ENCODE data around the gene EGFR.

EGFR gene

DNA sequence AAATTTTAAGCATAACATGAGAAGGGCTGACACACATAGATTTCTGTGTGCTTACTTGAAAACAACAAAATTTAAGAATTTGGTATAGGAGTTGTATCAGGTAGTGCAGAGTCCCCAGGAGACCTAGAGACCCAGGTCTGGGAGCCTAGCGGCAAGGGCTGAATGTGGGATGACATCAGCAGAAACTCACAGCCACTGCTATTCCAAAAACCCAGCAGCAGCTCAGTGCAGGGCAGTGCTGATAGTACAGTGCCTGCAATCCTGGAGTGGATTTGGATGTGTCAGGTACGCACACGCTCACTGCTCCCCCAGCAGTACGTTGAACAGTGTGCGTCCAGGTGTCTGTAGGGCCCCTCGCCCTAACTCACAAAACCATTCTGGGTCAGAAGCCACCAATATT lies 87.1 kb downstream of the EGFR start:
- no peak for FAIRE-seq

DNA sequence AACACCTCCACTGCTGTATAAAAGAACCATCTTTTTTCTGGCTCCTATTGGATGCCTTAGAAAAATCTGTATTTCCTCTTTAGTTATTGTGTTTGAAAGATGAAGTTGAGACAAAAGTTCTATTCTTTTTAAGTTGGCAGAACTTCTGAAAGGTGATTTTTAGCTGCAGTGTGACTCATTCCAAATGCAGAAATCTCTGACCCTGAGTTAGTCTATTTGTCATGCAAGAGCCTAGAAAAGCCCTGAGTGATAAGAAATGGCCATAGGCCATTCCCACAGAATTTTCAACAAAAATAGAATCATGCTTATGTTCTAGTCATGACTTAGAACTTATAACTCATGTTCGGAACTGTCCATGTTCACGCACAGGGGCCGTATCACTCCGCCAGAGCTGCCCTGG lies 89.1 kb downstream of the EGFR start:
- no peak for FAIRE-seq

DNA sequence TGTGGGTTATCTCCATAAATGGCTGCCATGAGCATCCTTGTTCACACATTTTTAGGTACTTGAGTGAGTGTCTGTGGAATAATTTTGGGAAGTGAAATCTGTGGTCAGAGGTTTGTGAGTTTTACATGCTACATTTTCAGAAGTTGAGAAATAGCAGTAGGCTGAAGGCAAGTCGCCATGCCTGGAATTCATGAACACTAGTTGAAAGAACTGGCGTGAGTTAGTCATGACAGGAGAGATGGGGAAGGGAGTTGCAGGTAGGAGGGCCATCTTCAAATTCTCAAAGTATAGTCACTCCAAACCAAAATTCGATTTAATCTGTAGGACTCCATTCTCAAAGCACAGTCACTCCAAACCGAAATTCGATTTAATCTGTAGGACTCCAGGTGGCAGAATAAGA lies 89.6 kb downstream of the EGFR start:
- FAIRE-seq: no peak

DNA sequence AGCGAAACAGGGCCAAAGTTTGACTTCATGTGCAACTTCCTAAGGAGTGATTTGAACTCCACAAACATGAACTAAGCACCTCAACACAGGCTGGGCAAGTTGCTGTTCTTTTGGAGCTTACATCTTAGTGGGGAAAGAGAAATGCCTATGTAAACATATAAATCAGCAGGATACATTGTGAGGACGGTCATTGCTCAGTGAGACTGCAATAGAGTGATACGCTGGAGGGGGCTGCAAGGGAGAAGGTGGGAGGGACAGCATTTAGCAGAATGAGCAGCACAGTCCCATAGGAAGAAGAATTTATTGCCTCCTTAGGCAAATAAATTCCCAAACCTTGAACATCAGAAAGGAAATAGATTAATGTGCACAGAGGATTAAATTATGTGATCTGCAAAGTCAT lies 90.0 kb downstream of the EGFR start:
- no peak for FAIRE-seq

DNA sequence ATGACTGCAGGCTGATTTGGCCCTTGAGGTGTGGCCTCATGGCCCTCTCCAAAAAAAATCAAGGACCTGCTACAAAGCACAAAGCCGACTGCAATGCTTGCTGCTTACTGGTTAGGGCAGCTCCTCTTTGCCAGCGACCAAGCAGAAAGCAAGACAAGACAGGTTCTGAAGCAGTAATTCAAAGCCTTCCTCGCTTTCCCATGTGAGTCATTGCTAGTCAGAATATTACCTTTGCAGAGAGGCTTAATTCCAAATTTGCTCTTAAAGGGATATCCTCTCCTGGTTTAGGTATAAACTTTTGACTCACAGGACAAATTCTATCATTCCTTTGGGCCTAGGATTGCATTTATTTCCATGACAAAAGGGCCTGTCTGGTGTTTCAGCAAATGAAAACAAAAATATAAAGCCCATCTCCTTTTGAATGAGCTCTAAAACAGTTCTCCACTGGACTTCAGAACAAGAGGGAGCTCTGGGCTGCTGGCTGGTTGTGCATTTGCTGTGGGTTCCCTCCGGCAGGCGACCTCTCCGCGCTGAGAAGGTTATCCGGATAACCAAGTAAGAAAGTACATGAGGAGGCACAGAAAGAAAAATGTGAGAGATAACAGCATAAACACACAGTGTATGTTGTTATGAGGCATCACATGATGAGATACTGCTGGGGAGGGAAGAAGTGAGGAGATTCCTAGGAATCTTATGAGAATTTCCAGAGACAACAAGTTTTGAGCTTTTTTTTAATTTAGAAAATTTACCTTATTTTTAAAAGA lies 90.8 kb downstream of the EGFR start:
- no peak for FAIRE-seq

DNA sequence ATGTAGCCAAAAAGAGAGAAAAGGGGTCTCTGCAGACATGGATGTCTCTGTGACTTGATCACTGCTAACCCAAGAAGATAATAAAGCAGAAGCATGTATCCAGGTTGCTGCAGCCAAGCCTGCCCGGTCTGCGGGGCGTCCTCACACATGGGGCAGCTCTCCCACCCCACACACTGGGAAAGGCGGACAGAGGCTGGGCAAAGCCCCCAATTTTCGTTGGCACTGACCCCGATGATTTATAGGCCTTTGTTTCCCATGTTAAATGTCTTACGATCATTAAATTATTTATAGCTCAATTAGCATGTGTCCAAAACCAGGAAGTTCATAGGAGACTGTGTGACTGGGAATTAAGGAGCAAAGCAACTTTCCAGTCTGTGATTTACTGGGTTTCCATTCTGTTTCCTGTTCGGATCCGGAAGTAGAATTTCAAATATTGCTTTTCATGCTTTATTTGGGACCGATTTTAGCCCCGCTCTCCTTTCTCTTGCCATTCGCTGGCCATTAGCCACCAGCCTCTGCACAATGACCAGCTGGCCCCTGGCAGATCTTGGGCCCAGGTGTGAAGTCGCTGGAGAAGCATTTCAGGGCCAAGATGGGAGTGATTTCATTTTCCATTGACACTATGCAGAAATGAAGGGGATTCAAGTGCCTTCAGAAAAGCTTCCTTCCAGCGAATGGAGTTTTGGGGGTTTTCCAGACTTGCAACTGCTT lies 91.6 kb downstream of the EGFR start:
- no peak for FAIRE-seq

DNA sequence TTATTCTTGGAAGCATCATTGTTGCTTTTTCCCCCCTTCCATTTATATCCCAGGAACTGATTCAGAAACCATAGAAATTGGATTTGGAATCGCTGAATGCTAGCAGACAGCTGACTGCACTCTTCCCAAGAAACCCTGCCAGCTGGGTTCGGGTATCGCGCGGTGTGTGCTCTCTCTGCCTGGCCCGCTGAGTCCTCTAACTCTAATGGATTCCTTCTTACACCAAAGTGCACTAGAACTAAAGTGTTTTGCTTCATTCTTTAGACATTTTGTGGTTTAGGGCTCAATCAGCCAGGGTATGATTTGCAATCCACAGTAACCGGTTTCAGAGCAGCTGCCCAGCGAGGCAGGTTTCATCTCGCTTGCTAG lies 92.2 kb downstream of the EGFR start:
- no peak for FAIRE-seq

DNA sequence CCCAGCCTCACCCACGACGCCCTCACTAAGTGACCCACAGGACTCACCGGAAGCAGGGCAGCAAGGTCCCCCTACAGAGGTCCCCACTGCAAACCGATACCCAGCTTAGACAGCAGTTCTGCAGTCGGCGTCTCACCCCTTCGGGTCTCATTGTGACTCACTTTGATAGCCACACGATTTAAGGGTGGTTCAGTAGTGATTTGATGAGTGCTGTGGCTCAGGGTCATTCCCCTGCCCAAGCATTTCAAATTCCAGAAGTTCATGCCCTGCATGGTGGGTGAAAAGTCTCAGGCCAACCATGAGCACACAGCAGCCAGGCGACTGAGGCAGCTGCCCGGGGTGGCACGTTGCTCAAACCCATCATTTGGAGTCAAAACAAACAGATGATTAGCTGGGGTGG lies 93.2 kb downstream of the EGFR start:
- FAIRE-seq: no peak

DNA sequence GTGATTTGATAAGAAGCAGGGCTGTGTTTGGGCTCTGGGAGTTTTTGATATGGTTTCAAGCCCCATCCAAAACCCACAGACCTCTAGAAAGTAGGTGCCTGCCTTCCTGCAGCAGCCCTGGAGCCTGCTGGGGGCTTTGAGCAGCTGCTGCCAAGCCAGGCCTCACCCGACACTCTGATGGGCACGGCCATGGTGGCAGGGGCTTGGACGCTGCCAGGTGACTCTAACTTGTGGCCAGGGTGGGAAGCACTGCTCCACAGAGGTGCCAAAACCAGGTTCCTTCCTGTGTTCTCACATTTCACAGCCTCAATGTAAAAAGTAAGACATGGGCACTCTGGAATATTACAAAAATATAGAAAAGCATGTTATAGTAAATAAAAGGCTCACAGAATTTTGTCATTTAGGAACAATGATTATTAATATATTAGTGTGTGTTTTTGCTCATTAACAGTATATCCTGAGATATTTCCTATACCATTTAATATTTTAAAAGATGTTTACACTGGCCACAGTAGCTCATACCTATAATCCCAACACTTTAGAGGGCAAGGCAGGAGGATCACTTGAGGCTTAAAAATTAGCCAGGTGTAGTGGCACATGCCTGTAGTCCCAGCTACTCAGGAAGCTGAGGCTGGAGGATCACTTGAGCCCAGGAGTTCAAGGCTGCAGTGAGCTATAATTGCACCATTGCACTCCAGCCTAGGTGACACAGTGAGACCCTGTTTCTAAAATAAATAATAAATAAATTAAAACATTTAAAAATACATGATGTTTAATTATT lies 95.1 kb downstream of the EGFR start:
- FAIRE-seq: no peak

DNA sequence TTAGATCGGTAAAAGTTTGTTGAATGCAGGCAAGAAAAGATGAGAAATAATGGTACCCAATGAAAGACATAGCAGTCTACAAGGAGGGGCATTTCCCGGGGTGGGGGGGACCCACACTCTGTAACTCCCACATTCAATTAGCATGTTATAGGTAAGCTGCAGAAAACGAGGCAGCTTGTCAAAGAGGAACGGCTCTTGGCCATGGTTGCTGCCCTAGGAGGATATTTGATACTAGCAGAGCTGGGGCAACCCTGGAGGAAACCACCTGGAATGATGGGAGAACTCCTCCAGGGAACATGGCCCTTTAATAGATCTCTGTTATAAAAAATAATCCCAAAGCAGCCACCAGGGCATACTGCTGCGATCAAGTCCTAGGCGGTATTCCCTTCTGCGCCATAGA lies 98.5 kb downstream of the EGFR start:
- no peak for FAIRE-seq

DNA sequence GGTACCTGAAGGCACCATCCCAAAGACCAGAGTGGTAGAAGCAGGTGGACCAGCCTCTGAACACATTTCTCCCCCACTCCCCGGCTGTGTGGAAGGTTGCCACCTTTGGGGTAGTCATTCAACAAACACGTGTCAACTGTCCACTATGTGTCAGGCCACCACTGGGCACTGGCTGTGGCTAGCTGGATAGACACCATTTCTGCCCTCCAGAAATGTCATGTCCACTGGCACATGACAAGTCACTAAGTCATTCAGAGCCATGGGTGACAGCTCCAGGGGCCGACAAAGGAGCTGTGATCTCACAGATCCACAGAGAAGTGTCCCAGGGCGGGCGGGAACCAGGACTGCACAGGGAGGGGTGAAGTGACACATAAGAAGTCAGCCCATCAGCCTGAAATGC lies 99.6 kb downstream of the EGFR start:
- FAIRE-seq: no peak

DNA sequence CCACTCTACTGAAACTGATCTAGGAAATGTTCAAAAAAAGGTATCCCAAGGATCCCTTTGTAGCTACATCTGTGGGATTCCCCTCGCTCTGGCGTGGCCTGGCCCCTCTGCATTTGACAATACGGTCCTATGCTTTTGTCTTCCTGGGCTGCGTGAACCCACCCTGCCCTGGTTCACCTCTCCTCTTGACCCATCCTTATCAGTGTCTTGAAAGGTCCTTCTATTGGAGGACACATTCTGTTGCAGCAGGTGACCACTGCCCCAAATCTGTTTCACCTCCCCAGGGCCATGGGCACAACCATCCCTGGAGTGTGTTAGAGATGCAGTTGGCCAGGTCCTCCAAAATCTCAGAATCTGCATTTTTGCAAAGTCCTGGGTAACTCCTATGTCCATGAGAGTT lies 100.8 kb downstream of the EGFR start:
- FAIRE-seq: no peak

DNA sequence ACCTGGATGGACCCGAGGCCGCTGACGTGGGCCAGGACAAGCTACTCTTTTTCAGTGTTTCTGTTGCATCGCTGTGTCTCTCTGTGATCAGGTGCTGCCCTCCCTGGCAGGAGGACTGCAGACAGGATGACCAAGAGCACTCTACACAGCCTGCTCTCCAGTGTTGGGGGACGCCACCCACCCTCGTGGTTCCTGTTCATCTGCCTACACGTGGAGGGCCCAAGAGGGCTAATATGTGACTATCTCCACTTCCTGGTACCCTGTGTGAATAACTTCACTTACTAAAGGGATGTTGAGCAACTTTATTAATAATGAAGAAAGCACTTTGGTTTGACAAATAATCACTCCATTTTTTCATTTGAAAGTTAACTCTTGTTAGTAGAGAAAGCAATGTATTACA lies 101.3 kb downstream of the EGFR start:
- FAIRE-seq: no peak

DNA sequence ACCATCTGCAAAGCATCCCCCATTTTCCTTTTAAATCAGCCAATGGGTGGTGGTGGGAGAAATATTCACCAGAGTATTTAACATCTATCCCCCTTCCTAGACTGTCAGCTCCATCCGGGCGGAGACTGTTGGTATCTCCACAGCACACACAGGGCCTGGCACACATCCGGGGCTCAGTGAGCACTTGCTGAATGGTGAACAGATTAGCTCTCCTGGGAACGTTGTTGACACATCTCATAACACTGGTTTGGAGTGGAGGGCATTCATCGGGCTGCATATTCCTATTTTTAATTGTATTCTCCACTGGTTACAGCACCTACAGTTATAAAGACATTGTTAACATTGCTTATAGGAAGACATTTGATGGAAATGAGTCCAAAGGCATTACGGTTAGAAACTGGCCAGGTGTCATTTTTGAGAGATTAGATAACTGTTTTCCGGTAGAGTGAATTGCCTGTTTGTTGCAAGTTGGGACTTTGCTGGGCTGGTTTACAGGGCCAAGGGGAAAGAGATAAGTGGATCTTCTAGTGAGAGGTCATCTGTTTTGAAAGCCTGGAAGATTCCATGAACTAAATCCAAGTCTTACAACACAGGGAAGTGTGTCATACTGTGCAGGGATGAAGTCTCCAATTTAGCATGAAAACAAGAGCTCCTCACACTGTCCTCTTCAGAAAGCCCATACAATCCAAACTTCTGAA lies 101.8 kb downstream of the EGFR start:
- FAIRE-seq: no peak

DNA sequence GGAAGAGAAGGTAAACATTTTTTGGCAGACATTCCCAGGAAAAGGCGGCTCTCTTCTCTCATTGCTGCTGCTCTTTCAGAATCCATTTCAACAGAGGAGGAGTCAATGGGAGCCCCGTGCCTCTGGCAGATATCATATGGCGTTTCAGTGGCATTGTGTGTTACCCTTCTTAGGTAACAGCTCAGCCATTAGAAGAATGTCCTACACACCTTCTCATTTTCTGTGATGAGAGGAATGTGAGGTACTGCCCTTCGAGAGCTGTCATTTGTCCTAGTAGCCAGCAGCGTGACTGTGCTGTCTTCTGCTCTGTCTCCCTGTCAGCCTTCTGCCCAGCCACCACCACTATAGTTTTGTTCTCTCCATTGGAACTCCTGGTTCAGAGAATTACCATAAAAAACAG lies 102.4 kb downstream of the EGFR start:
- no peak for FAIRE-seq

DNA sequence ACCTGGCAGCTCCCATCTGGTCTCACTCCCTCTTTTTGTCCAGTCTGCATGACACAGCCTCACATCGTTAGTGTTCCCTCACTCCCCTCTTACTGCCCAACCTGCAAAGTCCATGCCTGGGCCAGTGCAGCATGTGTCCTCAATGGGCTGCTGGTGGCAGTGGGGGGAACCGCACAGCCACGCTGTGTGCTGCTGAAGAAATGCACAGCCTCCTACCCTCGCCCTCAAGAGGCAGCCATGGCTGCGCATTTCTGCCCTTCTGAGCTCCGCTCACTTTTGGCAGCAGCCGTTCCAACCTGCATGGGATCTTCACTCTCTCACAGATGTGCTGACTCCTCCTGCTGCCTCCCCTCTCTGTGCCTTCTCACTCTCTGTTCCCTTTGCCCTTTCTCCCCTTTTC lies 103.4 kb downstream of the EGFR start:
- no peak for FAIRE-seq

DNA sequence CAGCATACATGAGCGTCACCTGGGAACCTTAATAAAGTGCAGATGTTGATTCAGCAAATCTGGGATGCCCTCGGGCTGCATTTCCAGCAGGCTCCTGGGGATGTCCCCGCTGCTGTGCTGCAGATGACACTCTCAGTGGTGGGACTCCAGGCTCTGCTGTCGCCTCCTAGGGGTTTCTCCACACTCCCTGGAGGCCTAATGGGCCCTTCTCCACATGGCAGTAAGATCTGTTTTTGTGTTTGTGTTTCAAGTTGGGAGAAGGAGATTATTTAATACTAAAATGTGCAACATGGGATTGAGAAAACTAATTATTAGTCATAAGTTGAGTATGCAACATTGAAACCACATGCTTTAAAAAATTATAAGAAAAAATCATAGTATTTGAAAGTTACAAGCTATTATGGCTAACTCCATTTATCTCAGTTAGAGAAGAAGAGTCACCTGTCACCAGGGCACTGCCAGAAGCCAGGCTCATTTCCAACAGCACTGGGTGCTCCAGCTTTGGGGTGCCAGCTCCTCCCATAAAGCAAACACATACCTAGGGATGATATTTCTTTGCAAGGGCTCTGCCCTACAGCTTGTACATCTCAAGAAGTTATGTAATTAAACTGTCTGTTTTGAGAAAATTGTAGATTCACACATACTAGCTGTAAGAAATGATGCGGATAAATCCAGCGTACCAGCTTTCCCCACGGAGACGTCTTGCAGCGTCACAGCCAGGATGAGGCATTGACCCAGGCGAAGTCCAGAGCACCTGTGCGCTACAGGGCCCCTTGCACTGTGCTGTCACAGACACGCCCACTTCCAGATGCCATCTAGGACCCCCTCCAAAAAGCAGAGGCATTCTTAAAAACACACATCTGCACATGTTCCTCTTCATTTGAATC lies 106.4 kb downstream of the EGFR start:
- FAIRE-seq: no peak

DNA sequence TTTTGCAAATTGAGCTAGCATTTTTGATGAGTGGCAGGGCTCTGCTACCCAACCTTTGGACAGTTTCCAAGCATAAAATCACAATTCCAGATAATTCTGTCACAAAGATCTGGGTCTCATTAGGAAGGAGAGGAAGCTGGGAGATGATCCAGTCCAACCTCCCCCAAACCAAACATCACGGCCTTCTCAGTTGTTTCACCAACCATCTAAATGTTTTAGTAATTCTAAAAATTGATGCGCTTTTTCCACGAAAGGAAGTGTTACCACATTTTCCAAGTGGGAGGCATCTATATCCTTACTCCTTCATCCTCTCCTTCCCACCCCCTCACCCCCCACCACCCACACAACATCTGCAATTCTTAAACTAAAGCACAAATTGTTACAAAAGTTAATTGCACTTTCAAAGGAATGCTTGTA lies 108.3 kb downstream of the EGFR start:
- FAIRE-seq: no peak

DNA sequence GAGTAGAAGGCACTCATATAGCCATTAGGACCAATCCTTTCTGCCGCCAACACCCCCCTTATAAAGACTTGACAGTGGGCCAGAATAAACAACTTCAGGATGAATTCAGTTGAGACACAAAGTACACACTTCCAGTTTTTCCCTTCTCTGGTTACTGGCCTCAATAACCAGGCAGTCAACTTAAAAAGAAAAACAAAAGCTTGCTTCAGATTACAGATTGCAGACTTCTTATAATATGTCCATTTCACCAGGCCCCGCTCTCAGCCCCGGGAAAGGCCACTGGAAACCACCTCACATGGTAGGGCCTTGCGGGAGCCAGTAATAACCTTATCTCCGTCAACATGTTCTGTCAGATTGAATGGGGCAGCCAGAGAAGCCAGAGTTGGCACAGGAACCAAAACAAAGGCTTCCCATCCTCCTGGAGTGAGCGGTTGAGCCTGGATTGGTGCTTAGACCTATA lies 108.8 kb downstream of the EGFR start:
- no peak for FAIRE-seq

DNA sequence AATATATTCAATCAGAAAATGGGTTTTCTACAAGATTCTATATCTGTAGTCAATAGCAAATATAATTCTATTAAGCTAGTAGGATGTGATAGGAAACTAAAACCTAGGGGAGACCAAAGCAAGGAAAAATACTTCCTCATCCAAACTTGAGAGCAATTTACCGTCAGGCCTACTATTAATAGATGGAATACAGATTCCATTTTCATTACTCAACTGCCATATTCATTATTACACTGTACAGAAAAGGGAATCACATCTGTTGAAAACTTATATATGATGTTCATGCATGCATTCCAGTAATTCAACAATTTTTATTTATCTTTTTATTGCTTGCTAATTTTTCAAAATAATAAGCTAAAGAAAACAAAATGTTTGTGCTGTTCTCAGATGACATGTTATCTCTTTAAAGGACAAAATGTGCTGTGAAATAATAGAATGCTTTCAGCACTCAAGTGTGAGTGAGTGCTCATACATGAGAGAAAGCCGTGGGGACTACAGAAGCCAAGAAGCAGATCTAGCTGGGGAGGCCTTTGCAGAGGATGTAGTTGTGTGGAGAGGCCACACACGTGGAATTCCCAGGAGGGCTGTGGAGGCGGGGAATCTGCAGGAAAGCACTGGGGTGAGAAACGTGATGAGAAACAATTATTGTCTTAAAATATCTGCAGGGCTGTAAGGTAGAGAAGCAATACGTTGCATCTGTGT lies 110.0 kb downstream of the EGFR start:
- no peak for FAIRE-seq

DNA sequence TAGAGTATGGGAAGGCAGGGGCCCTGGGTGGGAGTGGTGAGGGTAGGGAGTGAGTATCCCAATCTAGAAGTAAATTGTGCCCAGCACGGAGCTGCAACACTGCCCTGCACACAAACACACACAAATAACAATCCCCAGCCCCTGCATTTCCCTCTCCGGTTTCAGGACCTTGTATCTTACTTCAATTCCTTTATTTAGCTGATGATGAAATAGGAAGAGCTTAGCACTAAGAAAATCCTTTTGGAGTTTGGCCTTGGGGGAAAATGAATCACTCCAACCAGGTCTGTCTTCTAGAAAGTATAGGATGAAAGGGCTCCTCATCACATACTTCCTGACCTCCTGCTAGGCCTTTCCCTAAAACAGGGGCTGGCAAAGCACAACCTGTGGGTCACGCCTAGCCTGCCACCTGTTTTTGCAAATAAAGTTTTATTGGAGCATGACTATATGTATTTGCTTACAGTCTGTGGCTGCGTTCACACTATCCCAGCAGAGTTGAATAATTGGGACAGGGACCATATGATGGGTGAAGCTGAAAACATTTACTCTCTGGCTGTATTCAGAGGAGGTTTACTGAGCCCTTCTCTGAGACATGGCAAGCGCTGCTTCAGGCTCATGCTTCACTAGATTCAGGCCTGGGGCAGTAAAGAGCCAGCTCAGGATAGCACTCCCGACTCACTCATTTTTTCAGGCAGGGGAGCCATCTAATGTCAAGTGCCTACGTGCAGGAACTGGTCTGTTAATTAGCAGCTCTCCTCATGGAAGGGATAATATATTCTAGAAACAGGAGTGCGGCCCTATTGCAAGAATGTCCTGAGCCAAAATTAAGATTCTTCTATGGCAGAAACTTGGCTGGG lies 111.0 kb downstream of the EGFR start:
- FAIRE-seq: no peak

Measured in G401.6 (cell line).